ENCODE measurements around the gene ARHGAP15. TPM values are rescaled to one million over a fixed set of nuclear protein-coding genes. Genes with fewer than 3 reads are reported as not detected.

The ARHGAP15 gene
- total RNA-seq, 4 donors from 2014 or later = 0.80 to 53.1 (median 12.7) TPM

GRCh38 chr2:143683977-143684376 lies 554.8 kb downstream of the ARHGAP15 start:
- in situ Hi-C loops (cut with MboI; ENCODE audit: low pct_ligation_motif_present in 1 of 4, low pct_unique_long_range_greater_than_20kb in 1 of 4, low sequenced_read_pairs in 3 of 4) (no loop called here), intact Hi-C loops (cut with DNase I; ENCODE audit: low total_unique reads) (no loop called here)
- 33 to 54% methylated on average over 1 of the region's 1 CpG for WGBS, 2 donors (ENCODE audit: low coverage in 1 of 2)
- no peak for TF ChIP-seq CTCF (IDR thresholded peaks at IDR 0.05)
- no peak for TF ChIP-seq POLR2A (IDR thresholded peaks at IDR 0.05)
- no peak for TF ChIP-seq POLR2AphosphoS5 (IDR thresholded peaks at IDR 0.05)
- no peak for TF ChIP-seq EP300 (IDR thresholded peaks at IDR 0.05; ENCODE audit: low read depth)
- no peak for DNase-seq
- Histone ChIP-seq H3K36me3 (no peaks in the 10 kb centered on the region), H3K4me3 (no peak overlapping the region), H3K27me3 (no peaks in the 10 kb centered on the region), H3K9me3 (no peaks in the 10 kb centered on the region), H3K27ac (no peak overlapping the region), H3K4me1 (no peaks in the 10 kb centered on the region)

- no peak for DNase-seq
- H3K4me3 ChIP-seq = no peak overlapping the region
- WGBS, 2 donors (ENCODE audit: low coverage in 1 of 2) = 69 to 72% methylated on average over 10 to 11 of the region's 11 CpGs
- H3K27me3 ChIP-seq = no peaks in the 10 kb centered on the region
- intact Hi-C loops (cut with DNase I; ENCODE audit: low total_unique reads) = no loop called here
- H3K36me3 ChIP-seq = no peaks in the 10 kb centered on the region
- H3K4me1 ChIP-seq = no peaks in the 10 kb centered on the region
- H3K27ac ChIP-seq = peak overlapping the region in 1 of 4 donors; percentile 14
- TF ChIP-seq EP300 (IDR thresholded peaks at IDR 0.05; ENCODE audit: low read depth) (no peak), POLR2A (IDR thresholded peaks at IDR 0.05) (no peak), POLR2AphosphoS5 (IDR thresholded peaks at IDR 0.05) (no peak), CTCF (IDR thresholded peaks at IDR 0.05) (no peak)
- in situ Hi-C loops (cut with MboI; ENCODE audit: low pct_ligation_motif_present in 1 of 4, low pct_unique_long_range_greater_than_20kb in 1 of 4, low sequenced_read_pairs in 3 of 4) = no loop called here
- no peaks in the 10 kb centered on the region for H3K9me3 ChIP-seq
Observed at GRCh38 chr2:143684551-143685320, 555.5 kb downstream of the ARHGAP15 start.

- intact Hi-C loops (cut with DNase I; ENCODE audit: low total_unique reads) (no loop called here), in situ Hi-C loops (cut with MboI; ENCODE audit: low pct_ligation_motif_present in 1 of 4, low pct_unique_long_range_greater_than_20kb in 1 of 4, low sequenced_read_pairs in 3 of 4) (no loop called here)
- Histone ChIP-seq H3K27ac (no peak overlapping the region), H3K4me3 (no peak overlapping the region), H3K4me1 (no peaks in the 10 kb centered on the region), H3K27me3 (no peaks in the 10 kb centered on the region), H3K36me3 (no peaks in the 10 kb centered on the region), H3K9me3 (no peaks in the 10 kb centered on the region)
- no peak for TF ChIP-seq CTCF (IDR thresholded peaks at IDR 0.05)
- no peak for TF ChIP-seq POLR2AphosphoS5 (IDR thresholded peaks at IDR 0.05)
- TF ChIP-seq POLR2A (IDR thresholded peaks at IDR 0.05) = no peak
- TF ChIP-seq EP300 (IDR thresholded peaks at IDR 0.05; ENCODE audit: low read depth) = no peak
- WGBS, 2 donors (ENCODE audit: low coverage in 1 of 2) = 41 to 71% methylated on average over 1 to 6 of the region's 6 CpGs
- DNase-seq = no peak
Observed at GRCh38 chr2:143685421-143686078, 556.3 kb downstream of the ARHGAP15 start.

- Histone ChIP-seq H3K27ac (no peak overlapping the region), H3K9me3 (no peaks in the 10 kb centered on the region), H3K4me1 (no peaks in the 10 kb centered on the region), H3K4me3 (no peak overlapping the region), H3K27me3 (no peaks in the 10 kb centered on the region), H3K36me3 (no peaks in the 10 kb centered on the region)
- in situ Hi-C loops (cut with MboI; ENCODE audit: low pct_ligation_motif_present in 1 of 4, low pct_unique_long_range_greater_than_20kb in 1 of 4, low sequenced_read_pairs in 3 of 4) (no loop called here), intact Hi-C loops (cut with DNase I; ENCODE audit: low total_unique reads) (no loop called here)
- WGBS, 2 donors (ENCODE audit: low coverage in 1 of 2) = 54 to 60% methylated on average over 5 of the region's 5 CpGs
- TF ChIP-seq EP300 (IDR thresholded peaks at IDR 0.05; ENCODE audit: low read depth) (no peak), CTCF (IDR thresholded peaks at IDR 0.05) (peak; percentile 32 to 58 (median 37)), POLR2AphosphoS5 (IDR thresholded peaks at IDR 0.05) (no peak)
- no peak for DNase-seq
Observed at GRCh38 chr2:143686585-143687164, 557.5 kb downstream of the ARHGAP15 start.

All from transverse colon (tissue), 4 donors.